ENCODE results near the gene YES1. TPM values are rescaled to one million over a fixed set of nuclear protein-coding genes. Genes with fewer than 3 reads are reported as not detected.

Gene YES1
- total RNA-seq, 2 experiments from 2014 or later: 18.0 to 22.0 TPM

GRCh38 chr18:723541-724080, 88.4 kb downstream of the YES1 start:
- no peak overlapping the region for H3K27ac Mint-ChIP-seq

GRCh38 chr18:717003-717402, 95.0 kb downstream of the YES1 start:
- H3K27me3 Mint-ChIP-seq: no peaks in the 10 kb centered on the region
- H3K27ac Mint-ChIP-seq: no peak overlapping the region
- POLR2A ChIA-PET: no interaction called here
- DNase-seq (no peak), ATAC-seq (ENCODE audit: low read depth) (no peak)
- peaks cover 6% of the 10 kb centered on the region for H3K4me1 Mint-ChIP-seq
- H3K9me3 Mint-ChIP-seq: no peaks in the 10 kb centered on the region
- peaks cover 6% of the 10 kb centered on the region for H3K36me3 Mint-ChIP-seq
- no peak overlapping the region for H3K4me3 Mint-ChIP-seq

More at GRCh38 chr18:723541-724080, 88.4 kb downstream of the YES1 start:
- H3K4me1 Mint-ChIP-seq: no peaks in the 10 kb centered on the region
- DNase-seq (no peak), ATAC-seq (ENCODE audit: low read depth) (no peak)
- H3K9me3 Mint-ChIP-seq: no peaks in the 10 kb centered on the region
- H3K36me3 Mint-ChIP-seq: peaks cover 16% of the 10 kb centered on the region
- POLR2A ChIA-PET: interaction anchor here (0.6 kb wide), 1 partner anchor 112 kb away, joined by 3 read pairs; no protein-coding TSS in a partner anchor
- H3K4me3 Mint-ChIP-seq: no peak overlapping the region
- no peaks in the 10 kb centered on the region for H3K27me3 Mint-ChIP-seq

DNA sequence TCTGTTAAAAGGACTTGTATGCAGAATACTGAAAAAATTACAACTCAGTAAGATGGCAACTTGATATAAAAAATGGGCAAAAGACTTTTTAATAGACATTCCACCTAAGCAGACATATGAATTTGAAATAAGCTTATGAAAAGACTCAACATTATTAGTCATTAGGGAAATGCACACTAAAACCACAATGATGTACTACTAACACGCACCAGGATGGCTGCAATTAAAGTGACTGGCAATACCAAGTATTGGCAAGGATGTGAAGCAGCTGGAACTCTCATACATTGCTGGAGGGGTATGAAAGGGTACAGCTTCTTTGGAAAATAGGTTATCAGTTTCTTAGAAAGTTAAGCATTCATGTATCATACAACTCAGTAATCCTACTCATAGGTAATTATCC, 96.4 kb downstream of the YES1 start:
- DNase-seq: no peak
- no peaks in the 10 kb centered on the region for H3K9me3 Mint-ChIP-seq
- H3K4me3 Mint-ChIP-seq: no peak overlapping the region
- peaks cover 15% of the 10 kb centered on the region for H3K4me1 Mint-ChIP-seq
- POLR2A ChIA-PET: interaction anchor here (0.9 to 1.2 kb wide), 2 partner anchors 58 to 115 kb away, joined by 4 to 6 read pairs; partner anchors contain the start of gene TYMS
- ATAC-seq (ENCODE audit: low read depth): no peak
- H3K27me3 Mint-ChIP-seq: no peaks in the 10 kb centered on the region
- H3K36me3 Mint-ChIP-seq: peaks cover 4% of the 10 kb centered on the region
- H3K27ac Mint-ChIP-seq: no peak overlapping the region

GRCh38 chr18:713135-713490, 98.9 kb downstream of the YES1 start:
- Mint-ChIP-seq H3K4me1 (peaks cover 29% of the 10 kb centered on the region), H3K4me3 (peak overlapping the region; percentile 71), H3K27me3 (no peaks in the 10 kb centered on the region), H3K9me3 (no peaks in the 10 kb centered on the region), H3K36me3 (peaks cover 9% of the 10 kb centered on the region), H3K27ac (peak overlapping the region; percentile 71)
- ATAC-seq (ENCODE audit: low read depth) (no peak), DNase-seq (no peak)
- POLR2A ChIA-PET: interaction anchor here (0.6 to 1.6 kb wide), 12 partner anchors 8 to 126 kb away, joined by 3 to 13 read pairs (median 4); partner anchors contain the start of genes TYMS and YES1

- Mint-ChIP-seq H3K36me3 (peaks cover 12% of the 10 kb centered on the region), H3K27me3 (no peaks in the 10 kb centered on the region), H3K27ac (peak within 1 kb of the TSS; percentile 85), H3K9me3 (no peaks in the 10 kb centered on the region), H3K4me3 (peak within 1 kb of the TSS; percentile 88), H3K4me1 (peaks cover 30% of the 10 kb centered on the region)
- DNase-seq (peak; percentile 95), ATAC-seq (ENCODE audit: low read depth) (peak; percentile 92)
- POLR2A ChIA-PET: interaction anchor here (0.6 to 1.6 kb wide), 13 partner anchors 8 to 127 kb away, joined by 3 to 13 read pairs (median 4); partner anchors contain the start of genes TYMS and YES1
Measured at GRCh38 chr18:712401-713134, 99.5 kb downstream of the YES1 start, which contains the start of gene ENOSF1. Gene ENOSF1, minus strand, starts transcription at chr18:712630. Its CDS starts 43 bp downstream, at chr18:712587.

DNA sequence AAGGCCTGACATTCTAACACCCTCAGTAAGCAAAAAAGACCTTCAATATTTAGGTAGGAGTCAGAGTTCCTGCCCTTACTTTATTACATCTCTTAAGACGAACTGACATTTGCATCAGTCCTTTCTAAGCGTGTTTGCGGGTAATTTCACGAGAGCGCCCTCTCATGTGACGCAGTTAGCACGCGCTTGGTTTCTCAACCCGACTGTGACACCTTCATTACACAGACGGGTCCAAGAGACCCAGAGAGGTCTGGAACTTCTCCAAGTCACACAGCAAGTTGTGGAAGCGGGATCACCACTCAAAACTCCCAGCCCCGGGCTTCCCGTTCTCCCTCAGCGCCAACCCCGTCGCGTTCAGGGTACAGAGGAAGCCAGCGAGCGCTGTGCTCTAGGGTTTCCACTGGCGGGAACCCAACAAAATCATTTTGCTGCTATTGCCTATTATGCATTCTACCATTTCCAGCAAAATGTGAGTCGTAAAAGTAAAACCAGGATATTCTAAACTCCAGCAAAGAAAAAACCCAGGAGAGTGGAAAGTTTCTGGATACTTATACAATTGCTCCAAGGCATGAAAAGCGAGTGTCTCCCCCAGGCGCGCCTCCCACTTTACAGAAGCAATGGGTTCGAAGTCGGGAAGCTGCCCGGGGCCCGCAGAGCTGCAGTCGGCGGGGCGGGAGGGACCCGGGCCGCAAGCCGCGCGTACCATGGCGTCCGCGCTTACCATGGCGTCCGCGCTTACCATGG, 100.2 kb downstream of the YES1 start:
- peak overlapping the region; percentile 85 for H3K27ac Mint-ChIP-seq
- H3K27me3 Mint-ChIP-seq: no peaks in the 10 kb centered on the region
- H3K4me1 Mint-ChIP-seq: peaks cover 29% of the 10 kb centered on the region
- POLR2A ChIA-PET: interaction anchor here (0.7 to 1.6 kb wide), 10 partner anchors 9 to 120 kb away, joined by 3 to 13 read pairs (median 4); partner anchors contain the start of genes TYMS and YES1
- peak overlapping the region; percentile 88 for H3K4me3 Mint-ChIP-seq
- DNase-seq: peak; percentile 69
- peaks cover 12% of the 10 kb centered on the region for H3K36me3 Mint-ChIP-seq
- ATAC-seq (ENCODE audit: low read depth): peak; percentile 48
- H3K9me3 Mint-ChIP-seq: no peaks in the 10 kb centered on the region

- POLR2A ChIA-PET: no interaction called here
- ATAC-seq (ENCODE audit: low read depth) (no peak), DNase-seq (no peak)
- Mint-ChIP-seq H3K27ac (peak overlapping the region; percentile 85), H3K9me3 (no peaks in the 10 kb centered on the region), H3K36me3 (peaks cover 12% of the 10 kb centered on the region), H3K4me3 (peak overlapping the region; percentile 88), H3K4me1 (peaks cover 31% of the 10 kb centered on the region), H3K27me3 (no peaks in the 10 kb centered on the region)
Measured at GRCh38 chr18:711310-711656, 100.8 kb downstream of the YES1 start.

GRCh38 chr18:710418-711300, 101.4 kb downstream of the YES1 start:
- Mint-ChIP-seq H3K27me3 (no peaks in the 10 kb centered on the region), H3K4me1 (peaks cover 28% of the 10 kb centered on the region), H3K4me3 (peak overlapping the region; percentile 88), H3K27ac (peak overlapping the region; percentile 85), H3K36me3 (peaks cover 12% of the 10 kb centered on the region), H3K9me3 (no peaks in the 10 kb centered on the region)
- DNase-seq: no peak
- POLR2A ChIA-PET: no interaction called here
- no peak for ATAC-seq (ENCODE audit: low read depth)

DNA sequence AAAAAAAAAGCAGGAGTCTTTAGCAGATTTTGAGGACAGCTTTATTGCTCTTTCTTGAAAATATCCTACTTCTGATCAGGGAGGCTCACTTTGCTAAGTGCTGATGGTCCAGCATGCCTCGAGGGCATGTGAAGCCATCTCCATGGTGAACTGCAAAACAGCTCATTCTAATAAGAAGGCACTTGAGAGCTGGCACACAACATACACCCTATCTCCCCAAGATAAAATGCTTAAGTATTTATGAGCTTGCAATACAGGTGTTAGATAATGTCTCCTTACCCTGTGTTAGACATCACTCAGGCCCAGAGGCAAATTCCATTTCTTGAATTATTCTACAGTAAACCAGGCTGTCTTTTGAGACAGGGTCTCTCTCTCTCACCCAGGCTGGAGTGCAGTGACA, 102.3 kb downstream of the YES1 start:
- Mint-ChIP-seq H3K4me3 (no peak overlapping the region), H3K9me3 (no peaks in the 10 kb centered on the region), H3K4me1 (peaks cover 27% of the 10 kb centered on the region), H3K27ac (no peak overlapping the region), H3K27me3 (no peaks in the 10 kb centered on the region), H3K36me3 (peaks cover 19% of the 10 kb centered on the region)
- DNase-seq (no peak), ATAC-seq (ENCODE audit: low read depth) (no peak)
- POLR2A ChIA-PET: interaction anchor here (0.7 to 1.0 kb wide), 2 partner anchors 10 to 52 kb away, joined by 3 to 5 read pairs; no protein-coding TSS in a partner anchor

GRCh38 chr18:708096-708495, 103.9 kb downstream of the YES1 start:
- no peak overlapping the region for H3K4me3 Mint-ChIP-seq
- H3K27me3 Mint-ChIP-seq: no peaks in the 10 kb centered on the region
- ATAC-seq (ENCODE audit: low read depth) (no peak), DNase-seq (no peak)
- H3K4me1 Mint-ChIP-seq: peaks cover 32% of the 10 kb centered on the region
- peaks cover 19% of the 10 kb centered on the region for H3K36me3 Mint-ChIP-seq
- H3K27ac Mint-ChIP-seq: no peak overlapping the region
- POLR2A ChIA-PET: interaction anchor here (0.6 kb wide), 1 partner anchor 495 kb away, joined by 5 read pairs; no protein-coding TSS in a partner anchor
- H3K9me3 Mint-ChIP-seq: no peaks in the 10 kb centered on the region

DNA sequence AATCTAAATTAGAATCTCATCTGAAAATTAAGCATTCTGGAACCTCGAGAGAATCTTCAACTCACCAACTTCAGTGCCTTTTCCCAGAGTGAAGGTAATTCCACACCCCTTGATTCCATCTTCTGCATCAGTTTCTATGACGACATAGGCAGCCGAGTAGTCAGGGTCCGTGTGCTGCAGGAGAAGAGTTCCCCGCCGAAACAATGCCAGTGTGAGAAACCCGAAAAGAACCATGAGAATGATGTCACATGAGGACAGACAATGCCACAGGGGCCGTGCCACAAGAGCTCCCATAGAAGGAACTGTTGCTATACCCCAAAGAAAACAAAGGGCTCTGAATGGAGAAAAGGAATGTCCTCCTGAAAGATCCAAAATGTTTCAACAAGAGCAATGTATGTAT, 105.6 kb downstream of the YES1 start:
- DNase-seq (no peak), ATAC-seq (ENCODE audit: low read depth) (no peak)
- Mint-ChIP-seq H3K4me3 (no peak overlapping the region), H3K4me1 (peaks cover 31% of the 10 kb centered on the region), H3K27me3 (no peaks in the 10 kb centered on the region), H3K9me3 (no peaks in the 10 kb centered on the region), H3K27ac (no peak overlapping the region), H3K36me3 (peaks cover 23% of the 10 kb centered on the region)
- POLR2A ChIA-PET: interaction anchor here (1.0 kb wide), 1 partner anchor 25 kb away, joined by 3 read pairs; no protein-coding TSS in a partner anchor

GRCh38 chr18:703213-703967, 108.7 kb downstream of the YES1 start:
- no peak for ATAC-seq (ENCODE audit: low read depth)
- Mint-ChIP-seq H3K36me3 (peaks cover 18% of the 10 kb centered on the region), H3K4me3 (no peak overlapping the region), H3K27me3 (no peaks in the 10 kb centered on the region), H3K27ac (no peak overlapping the region), H3K9me3 (no peaks in the 10 kb centered on the region), H3K4me1 (peaks cover 12% of the 10 kb centered on the region)
- no peak for DNase-seq
- POLR2A ChIA-PET: no interaction called here
